HG02870 (cell line): Measurements from ENCODE around the gene ARHGAP28.
"Not testable (repeated sequence)": the region's sequence is repeated elsewhere in the genome, so short reads cannot be mapped to it uniquely, and the experiment has no call there.

Experiments used
- ATAC-seq: cut with Tn5 transposase; IDR thresholded peaks from one replicate; pipeline ENCODE4 v1.9.1; 2021; ENCODE audit warnings: mild to moderate bottlenecking, moderate library complexity; ENCODE audit not compliant: unreplicated experiment

The ARHGAP28 gene

DNA sequence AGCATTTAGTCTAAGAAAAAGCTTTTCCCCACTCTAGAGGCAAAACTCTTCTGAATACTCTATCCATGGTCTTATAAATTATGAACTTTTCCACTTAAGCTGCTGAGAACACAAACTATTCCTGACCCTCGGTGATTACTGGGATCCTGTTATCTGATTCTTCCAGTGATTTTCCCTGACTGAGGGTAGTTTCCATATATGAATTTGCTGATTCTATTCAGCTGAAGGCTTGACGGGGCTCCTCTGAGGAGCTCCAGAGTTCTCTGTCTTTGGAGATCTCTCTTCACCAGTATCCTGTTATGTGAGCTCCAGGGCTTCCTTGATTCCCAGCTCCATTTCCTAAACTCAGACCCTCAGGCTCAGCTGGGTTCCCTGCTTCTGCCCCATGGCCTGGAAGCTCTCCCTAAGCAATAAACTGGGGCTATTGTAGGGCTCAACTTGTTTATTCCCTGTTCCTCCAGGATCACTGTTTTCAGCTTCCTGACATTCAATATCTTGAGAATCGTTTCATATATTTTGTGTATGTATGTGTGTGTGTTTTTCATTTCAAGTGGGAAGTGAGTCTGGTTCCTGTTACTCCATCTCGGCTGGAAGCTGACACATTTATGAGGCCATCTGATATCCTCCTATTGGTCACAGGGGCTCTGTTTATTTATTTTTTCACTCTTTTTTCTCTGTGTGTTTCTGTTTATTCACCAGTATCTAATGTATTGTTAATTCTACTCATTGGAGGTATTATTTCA is 78.2 kb downstream of the ARHGAP28 start:
- no peak for ATAC-seq

- ATAC-seq = no peak
Measured at GRCh38 chr18:6810191-6810590, 80.7 kb downstream of the ARHGAP28 start.

DNA sequence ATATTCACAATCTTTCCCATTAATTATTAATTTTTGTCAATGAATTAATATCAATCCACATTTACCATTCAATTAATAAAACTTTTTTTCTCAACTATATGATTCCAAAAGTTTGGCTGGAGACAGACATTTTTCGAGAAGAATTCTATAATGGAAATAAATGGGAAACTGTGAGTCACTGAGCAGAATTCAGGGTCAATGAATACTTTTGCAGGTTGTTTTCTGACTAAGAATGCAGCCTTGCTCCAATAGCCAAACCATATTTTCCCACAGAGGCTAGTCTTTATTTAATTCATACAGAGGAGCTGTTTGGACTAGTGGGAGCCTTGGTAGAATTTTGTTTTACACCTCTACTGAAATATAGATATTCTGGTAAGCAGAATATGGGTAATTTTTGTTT is 82.3 kb downstream of the ARHGAP28 start:
- no peak for ATAC-seq

- no peak for ATAC-seq
Measured at GRCh38 chr18:6814882-6815425, 85.4 kb downstream of the ARHGAP28 start.

DNA sequence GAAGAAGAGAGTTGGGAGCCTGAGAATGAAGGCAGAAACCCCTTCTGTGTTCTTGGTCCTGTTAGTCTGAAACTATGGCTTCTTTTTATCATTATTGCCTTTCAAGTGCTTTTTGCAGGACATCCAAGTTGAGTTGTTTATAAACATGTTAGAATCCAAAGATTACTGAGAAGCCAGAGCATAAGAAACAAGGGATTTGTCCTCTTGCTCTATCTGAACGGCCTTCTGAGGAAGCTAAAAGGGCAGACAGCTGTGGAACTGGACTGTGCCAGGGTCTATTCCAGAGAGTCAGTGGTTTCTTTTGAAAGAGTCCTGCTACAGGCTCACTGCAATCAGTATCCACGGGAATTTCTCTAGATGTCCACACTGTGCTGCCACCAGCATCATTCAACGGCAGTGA is 86.6 kb downstream of the ARHGAP28 start:
- no peak for ATAC-seq

DNA sequence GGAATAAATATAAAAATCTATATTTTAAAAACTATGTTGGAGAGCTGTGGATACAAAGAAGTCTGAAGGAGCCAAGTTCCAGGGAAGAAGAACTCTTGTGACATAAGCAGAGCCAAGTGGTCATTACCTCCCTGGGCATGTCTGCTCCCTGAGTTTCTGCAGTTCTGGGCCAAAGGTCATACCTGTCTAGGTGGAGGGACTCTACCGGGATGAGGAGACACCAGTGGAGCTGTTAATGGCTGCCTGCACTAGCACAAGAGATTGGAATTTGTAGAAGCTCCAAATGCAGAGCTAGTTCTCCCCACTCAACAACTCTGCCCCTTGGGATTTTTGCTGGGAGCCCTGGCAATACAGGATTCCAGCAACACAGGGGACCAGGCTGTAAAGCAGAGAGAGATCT is 89.8 kb downstream of the ARHGAP28 start:
- no peak for ATAC-seq

GRCh38 chr18:6820314-6820713 is 90.8 kb downstream of the ARHGAP28 start:
- ATAC-seq = no peak

GRCh38 chr18:6821356-6821755 is 91.8 kb downstream of the ARHGAP28 start:
- no peak for ATAC-seq

DNA sequence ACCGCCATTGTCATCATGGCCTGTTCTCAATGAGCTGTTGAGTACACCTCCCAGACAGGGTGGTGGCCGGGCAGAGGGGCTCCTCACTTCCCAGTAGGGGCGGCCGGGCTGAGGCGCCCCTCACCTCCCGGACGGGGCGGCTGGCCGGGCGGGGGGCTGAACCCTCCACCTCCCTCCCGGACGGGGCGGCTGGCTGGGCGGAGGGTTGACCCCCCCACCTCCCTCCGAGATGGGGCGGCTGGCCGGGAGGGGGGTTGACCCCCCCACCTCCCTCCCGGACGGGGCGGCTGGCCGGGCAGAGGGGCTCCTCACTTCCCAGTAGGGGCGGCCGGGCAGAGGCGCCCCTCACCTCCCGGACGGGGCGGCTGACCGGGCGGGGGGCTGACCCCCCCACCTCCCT is 97.6 kb downstream of the ARHGAP28 start:
- ATAC-seq = not testable (repeated sequence)

DNA sequence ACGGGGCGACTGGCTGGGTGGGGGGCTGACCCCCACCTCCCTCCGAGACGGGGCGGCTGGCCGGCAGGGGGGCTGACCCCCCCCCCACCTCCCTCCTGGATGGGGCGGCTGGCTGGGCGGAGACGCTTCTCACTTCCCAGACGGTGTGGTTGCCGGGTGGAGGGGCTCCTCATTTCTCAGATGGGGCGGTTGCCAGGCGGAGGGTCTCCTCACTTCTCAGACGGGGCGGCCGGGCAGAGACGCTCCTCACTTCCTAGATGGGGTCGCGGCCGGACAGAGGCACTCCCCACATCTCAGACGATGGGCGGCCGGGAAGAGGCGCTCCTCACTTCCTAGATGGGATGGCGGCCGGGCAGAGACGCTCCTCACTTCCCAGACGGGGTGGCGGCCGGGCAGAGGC is 98.0 kb downstream of the ARHGAP28 start:
- not testable (repeated sequence) for ATAC-seq

DNA sequence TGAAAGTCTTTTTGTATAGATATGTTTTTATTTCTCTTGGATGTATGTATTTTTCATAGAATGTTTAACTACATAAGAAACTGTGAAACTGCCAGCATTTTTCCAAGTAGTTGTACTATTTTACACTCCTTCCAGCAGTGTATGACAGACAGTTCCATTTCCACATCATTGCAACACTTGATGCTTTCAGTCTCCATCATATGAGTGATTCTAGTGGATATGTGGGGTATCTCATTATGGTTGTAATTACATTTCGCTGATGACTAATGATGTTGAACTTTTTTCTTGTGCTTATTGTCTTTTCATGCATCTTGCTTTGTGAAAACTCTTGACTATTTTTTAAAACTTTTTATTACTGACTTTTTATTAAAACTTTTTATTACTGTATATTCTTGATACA is 101.4 kb downstream of the ARHGAP28 start:
- ATAC-seq = no peak

DNA sequence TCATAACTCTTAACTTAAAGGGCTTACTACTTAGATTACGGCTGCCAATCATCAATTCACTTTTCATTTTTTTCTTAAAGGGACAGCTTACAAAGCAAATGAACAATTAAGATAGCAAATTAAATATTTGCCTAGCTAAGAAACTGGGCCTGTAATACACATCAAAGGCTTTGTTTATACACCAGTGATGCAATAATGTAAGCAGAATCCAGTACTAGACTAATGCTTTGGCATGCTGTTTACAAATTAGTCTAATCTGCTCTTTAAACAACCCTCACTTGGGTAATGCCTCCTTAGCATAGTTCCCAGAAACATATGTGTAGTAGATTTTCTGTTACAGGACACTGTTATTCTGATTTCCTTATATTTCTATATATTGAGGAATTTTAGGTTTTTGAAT is 105.8 kb downstream of the ARHGAP28 start:
- ATAC-seq = no peak

DNA sequence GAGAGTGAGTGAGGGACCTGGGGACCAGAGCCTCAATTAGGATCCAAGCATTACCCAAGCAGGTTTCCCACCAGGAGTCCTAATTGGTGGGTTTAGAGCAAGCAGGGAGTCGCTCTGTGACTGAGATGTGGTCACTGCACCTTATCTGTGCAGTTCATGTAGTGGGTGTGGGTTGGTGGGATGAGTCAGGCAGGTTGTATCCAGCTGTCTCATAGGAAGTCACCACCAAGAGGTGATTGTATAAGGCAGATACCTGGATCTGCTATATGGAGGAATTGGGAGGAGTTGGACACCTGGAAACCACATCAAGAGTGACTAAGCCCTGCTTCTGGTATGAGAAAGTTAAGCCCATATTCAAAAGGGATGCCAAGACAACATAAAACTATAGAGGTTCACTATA is 106.8 kb downstream of the ARHGAP28 start:
- ATAC-seq = no peak

- ATAC-seq = no peak
Measured at GRCh38 chr18:6837904-6838303, 108.4 kb downstream of the ARHGAP28 start.

DNA sequence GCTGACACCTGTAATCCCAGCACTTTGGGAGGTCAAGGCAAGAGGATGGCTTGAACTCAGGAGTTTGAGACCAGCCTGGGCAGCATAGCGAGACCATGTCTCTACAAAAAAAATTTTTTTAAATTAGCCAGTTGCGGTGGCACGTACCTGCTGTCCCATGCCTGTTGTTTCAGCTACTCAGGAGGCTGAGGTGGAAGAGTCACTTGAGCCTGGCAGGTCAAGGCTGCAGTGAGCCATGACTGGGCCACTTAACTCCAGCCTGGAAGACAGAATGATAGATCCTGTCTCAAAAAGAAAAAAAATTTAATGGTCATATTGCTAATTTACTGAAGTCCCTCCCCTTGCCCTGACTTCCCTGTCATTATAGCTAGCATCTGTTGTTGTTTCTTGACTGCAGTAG is 112.6 kb downstream of the ARHGAP28 start:
- ATAC-seq = no peak

DNA sequence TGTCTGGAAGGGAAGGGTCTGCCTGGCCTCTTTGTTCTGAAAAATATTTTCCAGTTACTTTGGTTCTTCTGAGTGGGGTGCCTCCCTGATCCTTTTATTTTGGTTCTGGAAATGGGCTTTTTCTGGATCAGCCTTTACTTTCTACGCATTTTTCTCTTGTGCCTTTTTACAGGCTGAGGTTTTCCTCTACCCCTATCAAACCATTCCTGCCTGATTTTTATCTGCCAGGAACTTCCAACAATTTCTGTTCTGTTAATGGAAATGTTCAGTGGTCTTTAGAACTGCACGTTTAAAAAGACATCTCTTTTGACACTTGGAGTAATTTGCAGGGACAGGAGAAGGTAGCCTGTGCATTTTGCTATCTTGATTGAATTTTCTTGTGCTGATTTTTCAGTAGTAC is 113.8 kb downstream of the ARHGAP28 start:
- no peak for ATAC-seq

GRCh38 chr18:6845521-6845920 is 116.0 kb downstream of the ARHGAP28 start:
- ATAC-seq = not testable (repeated sequence)

- ATAC-seq = no peak
Measured at GRCh38 chr18:6850396-6850795, 120.9 kb downstream of the ARHGAP28 start.

DNA sequence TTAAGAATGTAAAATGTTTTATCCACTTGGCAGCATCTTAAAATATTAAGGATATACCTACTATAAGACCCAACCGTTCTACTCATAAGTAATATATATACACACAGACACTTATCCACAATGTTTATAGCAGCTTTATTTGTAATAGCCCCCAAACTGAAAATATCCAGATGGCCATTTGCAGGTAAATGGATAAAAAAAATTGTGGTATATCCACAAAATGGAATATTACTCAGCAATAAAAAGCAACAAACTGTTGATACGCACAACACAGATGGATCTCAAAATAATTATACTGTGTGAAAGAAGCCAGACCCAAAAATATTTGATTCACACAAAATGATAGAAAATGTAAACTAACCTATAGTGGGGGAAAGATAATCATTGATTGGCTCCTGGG is 122.0 kb downstream of the ARHGAP28 start:
- ATAC-seq = no peak

DNA sequence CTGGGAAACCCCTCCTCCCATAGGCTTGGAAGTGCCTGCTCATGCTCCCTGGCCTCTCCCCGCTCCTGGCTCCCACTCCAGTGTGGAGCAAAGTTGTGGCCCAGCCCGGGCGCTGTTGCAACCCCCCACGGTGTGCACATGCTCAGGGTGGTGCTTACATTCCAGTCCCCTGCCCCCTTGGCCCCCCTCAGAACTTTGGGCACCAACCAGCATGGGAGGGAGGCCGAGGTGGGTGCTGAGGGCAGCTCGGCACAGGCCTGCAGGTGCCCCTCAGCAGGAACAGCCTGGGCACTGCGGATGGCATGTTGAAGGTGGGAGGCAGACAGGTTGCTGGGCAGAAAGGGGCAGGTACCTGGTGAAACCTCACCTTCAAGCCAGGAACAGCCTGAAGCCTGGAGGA is 125.3 kb downstream of the ARHGAP28 start:
- ATAC-seq = no peak

GRCh38 chr18:6855767-6856166 is 126.3 kb downstream of the ARHGAP28 start:
- ATAC-seq = no peak

GRCh38 chr18:6857300-6857699 is 127.8 kb downstream of the ARHGAP28 start:
- no peak for ATAC-seq
